AG10803 (cell line): Measurements from ENCODE around the gene CSPG4.
"Not testable (repeated sequence)": the region's sequence is repeated elsewhere in the genome, so short reads cannot be mapped to it uniquely, and the experiment has no call there.

Source experiments
- DNase-seq: peaks from one replicate; pipeline ENCODE4 v3.0.0; 2010; ENCODE audit warnings: low read depth
- H3K4me3 ChIP-seq: 2 replicates; pipeline ENCODE4 v1.5.1; 2011; ENCODE audit warnings: mild to moderate bottlenecking, low read length, control low read depth
- CTCF ChIP-seq: conservative IDR thresholded peaks from 2 replicates; pipeline ENCODE4 v1.5.1; 2011; ENCODE audit warnings: mild to moderate bottlenecking, low read length, control low read depth, inconsistent platforms

Gene CSPG4

GRCh38 chr15:75739791-75740190 is 27.1 kb upstream of the CSPG4 start:
- no peak for TF ChIP-seq CTCF
- no peak for DNase-seq
- H3K4me3 ChIP-seq = no peak overlapping the region

- peak; percentile 89 for DNase-seq
- peak overlapping the region; percentile 70 for H3K4me3 ChIP-seq
- TF ChIP-seq CTCF = no peak
These were observed 26.1 kb upstream of the CSPG4 start for GRCh38 chr15:75738647-75739325.

GRCh38 chr15:75738014-75738646 is 25.5 kb upstream of the CSPG4 start:
- no peak for TF ChIP-seq CTCF
- no peak for DNase-seq
- H3K4me3 ChIP-seq = peak overlapping the region; percentile 70

GRCh38 chr15:75737116-75738013 is 24.7 kb upstream of the CSPG4 start:
- not testable (repeated sequence) for DNase-seq
- H3K4me3 ChIP-seq = peak overlapping the region; percentile 70

- DNase-seq = no peak
- no peak overlapping the region for H3K4me3 ChIP-seq
- TF ChIP-seq CTCF = no peak
These were observed 23.6 kb upstream of the CSPG4 start for GRCh38 chr15:75736256-75736655.

GRCh38 chr15:75734861-75735760 is 22.5 kb upstream of the CSPG4 start:
- DNase-seq, H3K4me3 ChIP-seq: not testable (repeated sequence)

- TF ChIP-seq CTCF = no peak
- H3K4me3 ChIP-seq = no peak overlapping the region
- no peak for DNase-seq
These were observed 21.4 kb upstream of the CSPG4 start for GRCh38 chr15:75733761-75734651.
